ENCODE data around the gene CACNA1B. TPM values are rescaled to one million over a fixed set of nuclear protein-coding genes. Genes with fewer than 3 reads are reported as not detected.

The CACNA1B gene
- polyA plus RNA-seq, 4 donors: under 0.01 to 0.91 (median 0.18) TPM; not detected in 1

DNA sequence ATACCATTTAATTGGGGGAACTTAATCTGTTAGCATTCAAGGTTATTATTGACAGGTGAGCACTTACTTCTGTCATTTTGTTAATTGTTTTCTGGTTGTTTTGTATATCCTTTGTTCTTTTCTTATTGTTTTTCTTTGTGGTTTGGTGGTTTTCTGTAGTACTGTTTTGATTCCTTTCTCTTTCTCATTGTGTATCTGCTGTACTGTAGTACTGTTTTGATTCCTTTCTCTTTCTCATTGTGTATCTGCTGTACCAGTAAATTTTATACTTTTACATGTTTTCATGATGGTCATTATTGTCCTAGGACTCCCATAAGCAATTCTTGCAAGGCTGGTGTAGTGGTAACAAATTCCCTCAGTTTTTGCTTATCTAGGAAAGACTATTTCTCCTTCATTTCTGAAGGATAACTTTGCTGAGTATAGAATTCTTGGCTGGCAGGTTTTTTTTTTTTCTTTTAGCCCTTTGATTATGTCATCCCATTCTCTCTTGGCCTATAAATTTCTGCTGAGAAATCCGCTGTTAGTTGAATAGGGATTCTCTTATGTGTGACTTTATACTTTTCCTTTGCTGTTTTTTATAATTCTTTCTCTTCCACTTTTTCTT lies 24.1 kb upstream of the CACNA1B start:
- Histone ChIP-seq H3K36me3 (ENCODE audit: control insufficient read depth in 3 of 3, insufficient read depth in 2 of 3, low read depth in 1 of 3, low read length in 3 of 3) (no peaks in the 10 kb centered on the region), H3K4me3 (ENCODE audit: low read depth in 1 of 3, low read length in 3 of 3) (no peak overlapping the region), H3K9me3 (ENCODE audit: control insufficient read depth in 2 of 2, insufficient read depth in 1 of 2, low read depth in 1 of 2, low read length in 1 of 2) (peaks cover 0 to 20% of the 10 kb centered on the region in 2 donors), H3K27ac (ENCODE audit: low read depth in 1 of 3, low read length in 2 of 3) (no peak overlapping the region), H3K4me1 (ENCODE audit: control insufficient read depth in 3 of 3, insufficient read depth in 2 of 3, low read depth in 1 of 3, low read length in 2 of 3) (no peaks in the 10 kb centered on the region), H3K27me3 (ENCODE audit: control insufficient read depth in 3 of 3, insufficient read depth in 3 of 3, low read length in 3 of 3) (no peaks in the 10 kb centered on the region)
- WGBS, 3 donors: 90 to 96% (median 96%) methylated on average over 1 of the region's 1 CpG
- DNase-seq: no peak
- no peak for FAIRE-seq

DNA sequence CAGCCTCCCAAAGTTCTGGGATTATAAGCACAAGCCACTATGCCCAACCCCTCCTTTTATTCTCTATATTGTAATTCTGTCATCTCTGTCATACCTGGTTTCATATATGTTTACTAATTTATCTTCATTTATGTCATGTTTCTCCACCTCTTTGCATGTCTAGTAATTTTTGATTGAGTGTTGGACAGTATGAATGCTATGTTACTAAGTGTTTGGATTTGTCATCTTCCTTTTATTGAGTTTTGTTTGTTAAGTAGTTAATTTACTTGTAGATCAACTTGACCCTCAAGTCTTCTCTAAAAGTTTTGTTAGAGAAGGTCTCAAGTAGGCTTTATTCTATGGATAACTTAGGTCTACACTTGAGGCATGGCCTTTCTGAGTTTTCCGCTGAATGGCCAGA lies 17.2 kb upstream of the CACNA1B start:
- DNase-seq (no peak), FAIRE-seq (no peak)
- Histone ChIP-seq H3K36me3 (ENCODE audit: control insufficient read depth in 3 of 3, insufficient read depth in 2 of 3, low read depth in 1 of 3, low read length in 3 of 3) (no peaks in the 10 kb centered on the region), H3K27me3 (ENCODE audit: control insufficient read depth in 3 of 3, insufficient read depth in 3 of 3, low read length in 3 of 3) (no peaks in the 10 kb centered on the region), H3K27ac (ENCODE audit: low read depth in 1 of 3, low read length in 2 of 3) (no peak overlapping the region), H3K4me3 (ENCODE audit: low read depth in 1 of 3, low read length in 3 of 3) (no peak overlapping the region), H3K9me3 (ENCODE audit: control insufficient read depth in 2 of 2, insufficient read depth in 1 of 2, low read depth in 1 of 2, low read length in 1 of 2) (peaks cover 0 to 20% of the 10 kb centered on the region in 2 donors), H3K4me1 (ENCODE audit: control insufficient read depth in 3 of 3, insufficient read depth in 2 of 3, low read depth in 1 of 3, low read length in 2 of 3) (no peaks in the 10 kb centered on the region)
- WGBS, 3 donors: 55 to 88% (median 86%) methylated on average over 1 of the region's 1 CpG

DNA sequence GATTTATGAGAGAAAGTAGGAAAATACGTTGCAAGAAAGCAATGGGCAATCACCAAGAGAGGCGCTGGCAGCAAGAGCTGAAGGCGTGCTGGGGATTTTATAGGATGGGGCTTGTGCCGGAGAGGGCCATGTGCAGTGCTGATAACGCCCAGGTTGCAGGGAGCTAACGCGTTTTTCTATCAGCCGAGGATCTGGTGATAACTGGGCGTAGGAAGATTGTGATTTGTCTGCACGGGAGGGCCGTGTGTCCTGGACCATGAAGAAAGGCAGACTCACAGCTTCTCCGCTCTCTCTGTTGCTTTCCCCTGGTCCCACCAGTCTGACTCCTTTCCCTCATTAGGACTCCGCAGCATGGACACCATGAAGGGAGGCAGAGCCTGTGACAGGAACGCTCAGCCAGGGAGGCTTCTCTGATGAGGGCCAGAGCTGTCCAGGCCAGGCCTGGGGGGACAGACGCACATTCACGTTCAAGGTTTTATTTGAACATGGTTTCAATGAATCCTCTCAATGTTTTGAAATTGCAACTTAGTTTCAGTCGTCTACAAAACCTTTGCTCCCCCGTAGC lies 11.9 kb upstream of the CACNA1B start:
- no peak for FAIRE-seq
- H3K9me3 ChIP-seq (ENCODE audit: control insufficient read depth in 2 of 2, insufficient read depth in 1 of 2, low read depth in 1 of 2, low read length in 1 of 2): peaks cover 0 to 3% of the 10 kb centered on the region in 2 donors

DNA sequence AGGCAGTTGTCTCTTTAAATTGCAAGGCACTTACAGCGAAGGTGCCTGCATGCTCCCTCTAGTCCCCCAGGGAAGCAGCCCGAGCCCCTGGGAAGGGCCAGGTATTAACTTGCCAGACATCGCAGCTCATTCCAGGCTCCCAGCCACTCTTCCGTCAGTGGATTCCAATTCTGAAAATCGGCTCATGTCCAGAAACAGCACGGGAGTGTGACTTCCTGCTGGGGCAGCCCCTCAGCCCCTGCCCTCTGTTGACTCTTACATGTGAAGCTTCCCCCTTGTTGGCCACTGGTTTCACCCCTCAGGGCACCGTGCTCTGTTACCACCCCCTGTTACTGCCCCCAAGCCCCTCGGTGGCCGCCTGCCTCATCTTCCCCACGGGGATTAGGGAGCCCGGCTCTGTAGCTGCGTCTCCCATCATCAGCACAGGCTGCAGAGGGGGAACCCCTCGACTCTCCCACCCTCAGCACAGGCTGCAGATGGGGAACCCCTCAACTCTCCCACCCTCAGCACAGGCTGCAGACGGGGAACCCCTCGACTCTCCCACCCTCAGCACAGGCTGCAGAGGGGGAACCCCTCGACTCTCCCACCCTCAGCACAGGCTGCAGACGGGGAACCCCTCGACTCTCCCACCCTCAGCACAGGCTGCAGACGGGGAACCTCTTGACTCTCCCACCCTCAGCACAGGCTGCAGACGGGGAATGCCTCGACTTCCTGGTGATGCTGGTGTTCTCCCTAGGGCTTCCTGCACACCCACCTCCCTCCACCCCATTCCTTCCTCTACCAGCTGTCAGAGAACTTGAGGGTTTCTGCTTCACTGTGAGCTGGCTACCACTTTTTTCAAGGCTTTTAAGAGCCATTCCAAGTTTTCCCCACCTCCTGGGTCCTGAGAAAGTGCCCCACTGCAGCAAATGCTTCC lies 11.1 kb upstream of the CACNA1B start:
- 46 to 61% (median 54%) methylated on average over 19 to 21 of the region's 21 CpGs for WGBS, 3 donors
- FAIRE-seq: no peak

More for the DNA sequence above, 11.9 kb upstream of the CACNA1B start:
- H3K36me3 ChIP-seq (ENCODE audit: control insufficient read depth in 3 of 3, insufficient read depth in 2 of 3, low read depth in 1 of 3, low read length in 3 of 3): no peaks in the 10 kb centered on the region
- 55 to 62% (median 59%) methylated on average over 18 of the region's 18 CpGs for WGBS, 3 donors
- H3K27ac ChIP-seq (ENCODE audit: low read depth in 1 of 3, low read length in 2 of 3): no peak overlapping the region
- no peak overlapping the region for H3K4me3 ChIP-seq (ENCODE audit: low read depth in 1 of 3, low read length in 3 of 3)
- no peak for DNase-seq
- H3K4me1 ChIP-seq (ENCODE audit: control insufficient read depth in 3 of 3, insufficient read depth in 2 of 3, low read depth in 1 of 3, low read length in 2 of 3): no peaks in the 10 kb centered on the region
- H3K27me3 ChIP-seq (ENCODE audit: control insufficient read depth in 3 of 3, insufficient read depth in 3 of 3, low read length in 3 of 3): peaks cover 0 to 3% (median 0%) of the 10 kb centered on the region in 3 donors

DNA sequence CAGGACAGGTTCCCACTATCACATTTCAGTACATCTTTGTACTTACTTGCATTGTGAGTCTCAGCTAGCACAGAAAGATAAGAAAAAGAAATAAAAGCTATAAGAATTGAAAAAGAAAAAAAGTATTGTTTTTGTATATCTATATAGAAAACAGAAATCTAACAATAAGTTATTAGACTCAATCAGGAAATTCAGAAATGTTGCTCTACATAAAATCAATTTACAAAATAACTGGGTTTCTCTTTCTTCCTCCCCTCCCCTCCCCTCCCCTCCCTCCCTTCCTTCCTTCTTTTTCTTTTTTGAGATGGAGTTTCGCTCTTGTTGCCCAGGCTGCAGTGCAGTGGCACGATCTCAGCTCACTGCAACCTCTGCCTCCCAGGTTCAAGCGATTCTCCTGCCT lies 7.2 kb upstream of the CACNA1B start:
- Histone ChIP-seq H3K9me3 (ENCODE audit: control insufficient read depth in 2 of 2, insufficient read depth in 1 of 2, low read depth in 1 of 2, low read length in 1 of 2) (no peaks in the 10 kb centered on the region), H3K27ac (ENCODE audit: low read depth in 1 of 3, low read length in 2 of 3) (no peak overlapping the region), H3K4me3 (ENCODE audit: low read depth in 1 of 3, low read length in 3 of 3) (no peak overlapping the region), H3K36me3 (ENCODE audit: control insufficient read depth in 3 of 3, insufficient read depth in 2 of 3, low read depth in 1 of 3, low read length in 3 of 3) (no peaks in the 10 kb centered on the region), H3K4me1 (ENCODE audit: control insufficient read depth in 3 of 3, insufficient read depth in 2 of 3, low read depth in 1 of 3, low read length in 2 of 3) (no peaks in the 10 kb centered on the region), H3K27me3 (ENCODE audit: control insufficient read depth in 3 of 3, insufficient read depth in 3 of 3, low read length in 3 of 3) (peaks cover 0 to 7% (median 2%) of the 10 kb centered on the region in 3 donors)
- DNase-seq: no peak
- WGBS, 3 donors: 64 to 80% (median 78%) methylated on average over 3 of the region's 3 CpGs
- no peak for FAIRE-seq

More for the DNA sequence above, 11.1 kb upstream of the CACNA1B start:
- no peak overlapping the region for H3K27ac ChIP-seq (ENCODE audit: low read depth in 1 of 3, low read length in 2 of 3)
- no peaks in the 10 kb centered on the region for H3K4me1 ChIP-seq (ENCODE audit: control insufficient read depth in 3 of 3, insufficient read depth in 2 of 3, low read depth in 1 of 3, low read length in 2 of 3)
- no peak overlapping the region for H3K4me3 ChIP-seq (ENCODE audit: low read depth in 1 of 3, low read length in 3 of 3)
- H3K27me3 ChIP-seq (ENCODE audit: control insufficient read depth in 3 of 3, insufficient read depth in 3 of 3, low read length in 3 of 3): peaks cover 0 to 3% (median 0%) of the 10 kb centered on the region in 3 donors
- no peaks in the 10 kb centered on the region for H3K36me3 ChIP-seq (ENCODE audit: control insufficient read depth in 3 of 3, insufficient read depth in 2 of 3, low read depth in 1 of 3, low read length in 3 of 3)
- H3K9me3 ChIP-seq (ENCODE audit: control insufficient read depth in 2 of 2, insufficient read depth in 1 of 2, low read depth in 1 of 2, low read length in 1 of 2): no peaks in the 10 kb centered on the region
- no peak for DNase-seq

DNA sequence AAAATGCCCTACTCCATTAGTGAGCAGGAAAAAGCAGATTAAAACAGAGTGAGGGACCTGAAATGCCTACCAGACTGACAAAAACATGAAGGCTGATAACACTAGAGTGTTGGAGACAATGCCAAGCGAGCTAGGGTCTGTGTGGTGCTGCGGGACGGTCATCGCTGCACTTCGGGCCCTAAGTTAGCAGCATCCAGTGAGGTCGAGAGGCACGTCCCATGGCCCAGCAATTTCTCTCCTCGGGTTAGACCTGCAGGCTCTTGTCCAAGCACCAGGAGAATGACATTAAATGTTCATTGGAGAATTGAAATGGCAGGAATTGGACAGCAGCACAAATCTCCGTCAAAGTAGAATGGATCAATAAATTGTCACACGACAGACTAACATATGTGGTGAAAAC lies 5.3 kb upstream of the CACNA1B start:
- H3K36me3 ChIP-seq (ENCODE audit: control insufficient read depth in 3 of 3, insufficient read depth in 2 of 3, low read depth in 1 of 3, low read length in 3 of 3): no peaks in the 10 kb centered on the region
- no peaks in the 10 kb centered on the region for H3K4me1 ChIP-seq (ENCODE audit: control insufficient read depth in 3 of 3, insufficient read depth in 2 of 3, low read depth in 1 of 3, low read length in 2 of 3)
- H3K9me3 ChIP-seq (ENCODE audit: control insufficient read depth in 2 of 2, insufficient read depth in 1 of 2, low read depth in 1 of 2, low read length in 1 of 2): peaks cover 0 to 3% of the 10 kb centered on the region in 2 donors
- H3K4me3 ChIP-seq (ENCODE audit: low read depth in 1 of 3, low read length in 3 of 3): no peak overlapping the region
- DNase-seq (no peak), FAIRE-seq (no peak)
- 81 to 83% (median 82%) methylated on average over 10 of the region's 10 CpGs for WGBS, 3 donors
- H3K27me3 ChIP-seq (ENCODE audit: control insufficient read depth in 3 of 3, insufficient read depth in 3 of 3, low read length in 3 of 3): peaks cover 1 to 18% (median 10%) of the 10 kb centered on the region in 3 donors
- no peak overlapping the region for H3K27ac ChIP-seq (ENCODE audit: low read depth in 1 of 3, low read length in 2 of 3)

DNA sequence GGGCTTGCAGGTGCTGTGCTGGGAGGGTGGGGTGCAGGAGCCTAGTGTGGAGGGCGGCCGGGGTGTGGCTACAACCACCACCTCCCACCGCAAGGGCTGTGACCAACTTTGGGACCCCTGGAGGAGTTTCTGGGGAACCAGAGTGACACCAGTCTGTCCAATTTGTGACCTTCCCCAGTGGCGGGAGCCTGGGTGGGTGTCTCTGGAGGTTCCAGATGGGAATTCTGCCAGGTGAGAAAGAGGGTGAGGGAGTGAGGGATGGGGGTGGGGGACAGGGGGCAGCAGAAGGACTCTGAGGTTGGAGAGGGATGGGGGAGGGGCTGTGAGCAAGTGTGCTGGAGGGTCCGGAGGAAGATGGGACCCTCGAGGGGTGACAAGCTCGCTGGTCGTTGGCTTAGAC lies 4.2 kb upstream of the CACNA1B start:
- WGBS, 3 donors: 61 to 88% (median 78%) methylated on average over 8 of the region's 8 CpGs
- no peaks in the 10 kb centered on the region for H3K36me3 ChIP-seq (ENCODE audit: control insufficient read depth in 3 of 3, insufficient read depth in 2 of 3, low read depth in 1 of 3, low read length in 3 of 3)
- no peak overlapping the region for H3K27ac ChIP-seq (ENCODE audit: low read depth in 1 of 3, low read length in 2 of 3)
- H3K9me3 ChIP-seq (ENCODE audit: control insufficient read depth in 2 of 2, insufficient read depth in 1 of 2, low read depth in 1 of 2, low read length in 1 of 2): peaks cover 0 to 3% of the 10 kb centered on the region in 2 donors
- H3K4me1 ChIP-seq (ENCODE audit: control insufficient read depth in 3 of 3, insufficient read depth in 2 of 3, low read depth in 1 of 3, low read length in 2 of 3): no peaks in the 10 kb centered on the region
- DNase-seq (no peak), FAIRE-seq (no peak)
- peaks cover 4 to 18% (median 12%) of the 10 kb centered on the region in 3 donors for H3K27me3 ChIP-seq (ENCODE audit: control insufficient read depth in 3 of 3, insufficient read depth in 3 of 3, low read length in 3 of 3)
- no peak overlapping the region for H3K4me3 ChIP-seq (ENCODE audit: low read depth in 1 of 3, low read length in 3 of 3)

DNA sequence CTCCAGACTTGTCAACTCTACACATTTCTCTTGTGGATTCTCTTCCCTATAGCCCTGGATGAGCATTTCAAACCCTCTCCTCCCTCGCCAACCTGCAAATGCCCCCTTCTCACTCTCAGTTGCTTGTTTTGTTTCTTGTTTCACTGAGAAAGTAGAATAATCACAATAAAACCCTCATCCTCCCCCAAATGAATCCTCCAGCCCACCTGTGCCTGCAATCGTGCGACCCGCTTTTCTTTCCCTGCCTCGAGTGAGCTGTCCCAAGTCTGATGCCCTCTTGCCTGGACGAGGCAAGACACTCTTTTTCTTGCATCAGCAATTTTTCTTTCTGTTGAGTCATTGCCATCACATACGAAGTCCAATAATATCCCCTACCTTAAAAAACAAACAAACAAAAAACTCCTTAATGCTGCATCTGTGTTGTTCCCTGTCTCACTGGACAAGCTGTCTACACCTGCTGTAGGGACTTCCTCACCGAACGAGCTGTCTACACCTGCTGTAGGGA lies 3.7 kb upstream of the CACNA1B start:
- FAIRE-seq (no peak), DNase-seq (no peak)
- Histone ChIP-seq H3K9me3 (ENCODE audit: control insufficient read depth in 2 of 2, insufficient read depth in 1 of 2, low read depth in 1 of 2, low read length in 1 of 2) (peaks cover 0 to 3% of the 10 kb centered on the region in 2 donors), H3K4me3 (ENCODE audit: low read depth in 1 of 3, low read length in 3 of 3) (no peak overlapping the region), H3K27me3 (ENCODE audit: control insufficient read depth in 3 of 3, insufficient read depth in 3 of 3, low read length in 3 of 3) (peaks cover 4 to 18% (median 13%) of the 10 kb centered on the region in 3 donors), H3K27ac (ENCODE audit: low read depth in 1 of 3, low read length in 2 of 3) (no peak overlapping the region), H3K4me1 (ENCODE audit: control insufficient read depth in 3 of 3, insufficient read depth in 2 of 3, low read depth in 1 of 3, low read length in 2 of 3) (no peaks in the 10 kb centered on the region), H3K36me3 (ENCODE audit: control insufficient read depth in 3 of 3, insufficient read depth in 2 of 3, low read depth in 1 of 3, low read length in 3 of 3) (no peaks in the 10 kb centered on the region)
- WGBS, 3 donors: 66 to 77% (median 72%) methylated on average over 9 of the region's 9 CpGs
